H54 (cell line): ENCODE measurements around the gene CSNK1G2.

Experiments used
- DNase-seq: peaks from one replicate; pipeline ENCODE4 v3.0.0; 2011; ENCODE audit warnings: low spot score, mixed read lengths; ENCODE audit not compliant: insufficient read length
- FAIRE-seq: peaks from 3 replicates; lab custom pipeline; 2011; peaks lifted over from hg19 to GRCh38; lab: Jason Lieb, UNC
- POLR2A ChIP-seq: IDR thresholded peaks from 2 replicates; pipeline ENCODE4 v1.6.1; 2011; ENCODE audit warnings: low read depth, mild to moderate bottlenecking, low read length

Gene CSNK1G2

DNA sequence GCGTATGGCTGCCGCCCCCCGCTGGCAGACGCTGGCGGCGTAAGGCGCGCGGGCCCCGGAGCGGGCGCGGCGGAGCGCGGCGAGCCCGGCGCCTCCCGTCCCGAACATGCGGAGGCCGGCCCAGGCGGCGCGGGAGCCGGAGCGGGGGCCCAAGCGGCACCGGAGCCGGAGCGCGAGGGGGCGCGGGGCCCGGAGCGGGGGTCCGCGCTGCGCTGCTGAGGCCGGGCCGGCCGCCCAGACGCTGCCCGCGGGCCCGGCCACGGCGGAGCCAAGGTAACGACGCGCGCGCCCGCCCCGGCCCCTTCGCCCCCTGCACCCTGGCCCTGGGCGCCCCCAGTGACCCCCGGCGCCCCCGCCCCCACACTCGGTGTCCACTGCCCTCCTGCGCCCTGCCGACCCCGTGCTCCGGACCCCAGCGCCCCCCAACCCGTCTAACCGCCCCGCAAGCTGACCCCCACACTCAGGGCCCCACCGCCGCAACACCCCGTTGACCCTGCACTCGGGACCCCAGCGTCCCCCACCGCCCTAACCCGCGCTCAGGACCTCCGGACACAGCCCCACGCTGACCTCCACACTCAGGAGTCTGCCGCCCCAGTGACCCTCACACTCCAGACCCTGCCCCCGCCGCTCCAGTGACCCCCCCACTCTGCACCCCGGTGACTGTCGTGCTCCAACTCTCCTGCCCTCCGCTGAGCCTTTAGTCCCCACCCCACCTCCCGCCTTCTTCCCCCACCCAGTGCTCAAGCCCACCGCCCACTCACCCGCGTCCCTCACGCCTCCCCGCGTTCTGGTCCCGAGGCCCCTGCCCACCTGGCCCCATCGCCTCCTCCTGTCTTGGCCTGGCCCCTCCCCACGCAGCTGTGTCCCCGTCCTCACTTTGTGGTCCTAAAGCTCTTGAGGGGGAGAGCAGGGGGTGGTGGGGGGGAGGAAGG, at the start of gene CSNK1G2:
Gene CSNK1G2, plus strand, starts transcription at position 27 of the 932 bp plus-strand sequence. CDS start 28,601 bp downstream, outside the sequence.
- peak; percentile 63 for TF ChIP-seq POLR2A
- no peak for FAIRE-seq
- DNase-seq = no peak

DNA sequence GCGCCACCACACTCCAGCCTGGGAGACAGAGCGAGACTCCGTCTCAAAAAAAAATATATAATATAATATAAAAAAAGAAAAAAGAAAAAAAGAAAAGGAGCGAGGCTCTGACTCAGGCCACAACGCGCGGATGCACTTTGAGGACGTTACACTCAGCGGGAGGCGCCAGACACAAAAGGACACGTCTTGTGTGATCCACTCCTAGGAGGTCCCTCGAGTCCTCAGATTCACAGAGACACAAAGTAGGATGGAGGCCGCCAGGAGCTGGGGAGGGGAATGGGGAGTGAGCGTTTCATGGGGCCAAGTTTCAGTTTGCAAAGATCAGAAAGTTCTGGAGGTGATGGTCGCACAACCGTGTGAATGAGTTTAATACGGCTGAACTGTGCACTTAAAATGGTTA, 47.2 kb upstream of the CSNK1G2 start:
- no peak for TF ChIP-seq POLR2A
- FAIRE-seq (no peak), DNase-seq (no peak)

DNA sequence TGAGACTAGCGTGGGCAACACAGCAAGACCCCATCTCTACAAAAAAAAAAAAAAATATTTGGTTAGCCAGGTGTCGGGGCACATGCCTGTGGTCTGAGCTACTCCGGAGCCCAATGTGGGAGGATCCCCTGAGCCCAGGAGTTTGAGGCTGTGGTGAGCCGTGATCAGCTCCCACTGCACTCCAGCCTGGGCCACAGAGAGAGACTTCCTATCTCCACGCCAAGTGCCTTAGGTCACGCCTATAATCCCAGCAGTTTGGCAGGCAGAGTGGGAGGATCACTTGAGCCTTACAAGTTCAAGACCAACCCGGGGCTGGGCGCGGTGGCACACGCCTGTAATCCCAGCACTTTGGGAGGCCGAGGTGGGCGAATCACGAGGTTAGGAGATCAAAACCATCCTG, 44.5 kb upstream of the CSNK1G2 start:
- DNase-seq (no peak), FAIRE-seq (no peak)
- no peak for TF ChIP-seq POLR2A

DNA sequence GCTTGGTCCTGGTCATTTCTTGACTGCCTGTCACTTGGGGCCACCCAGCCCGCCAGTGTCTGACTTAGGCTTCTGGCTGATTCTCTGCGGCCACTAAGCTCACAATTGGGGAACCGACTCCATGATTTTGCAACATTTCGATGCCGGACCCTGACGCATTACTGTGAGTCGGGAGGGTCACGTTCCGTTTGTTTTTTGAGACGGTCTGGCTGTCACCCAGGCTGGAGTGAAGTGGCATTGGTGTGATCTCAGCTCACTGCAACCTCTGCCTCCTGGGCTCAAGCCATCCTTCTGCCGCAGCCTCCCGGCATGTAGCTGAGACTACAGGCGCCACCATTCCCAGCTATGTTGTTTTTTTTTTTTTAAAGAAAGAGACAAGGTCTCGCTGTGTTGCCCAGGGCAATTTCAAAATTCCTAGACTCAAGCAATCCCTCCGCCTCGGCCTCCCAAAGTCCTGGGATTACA, 39.0 kb upstream of the CSNK1G2 start:
- DNase-seq = no peak
- FAIRE-seq = no peak
- no peak for TF ChIP-seq POLR2A

DNA sequence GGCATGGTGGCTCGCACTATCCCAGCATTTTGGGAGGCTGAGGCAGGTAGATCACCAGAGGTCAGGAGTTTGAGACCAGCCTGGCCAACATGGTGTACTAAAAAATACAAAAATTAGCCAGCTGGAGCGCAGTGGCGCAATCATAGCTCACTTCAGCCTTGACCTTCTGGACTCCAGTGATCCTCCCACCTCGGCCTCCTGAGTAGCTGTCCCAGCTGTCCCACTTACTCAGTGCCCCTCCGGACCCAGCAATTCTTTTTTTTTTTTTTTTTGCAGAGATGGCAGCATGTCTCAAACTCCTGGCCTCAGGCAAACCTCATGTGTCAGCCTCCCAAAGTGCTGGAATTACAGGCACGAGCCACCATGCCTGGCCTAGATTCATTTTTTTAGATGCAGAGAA, 38.0 kb upstream of the CSNK1G2 start:
- no peak for TF ChIP-seq POLR2A
- FAIRE-seq = no peak
- DNase-seq = no peak

DNA sequence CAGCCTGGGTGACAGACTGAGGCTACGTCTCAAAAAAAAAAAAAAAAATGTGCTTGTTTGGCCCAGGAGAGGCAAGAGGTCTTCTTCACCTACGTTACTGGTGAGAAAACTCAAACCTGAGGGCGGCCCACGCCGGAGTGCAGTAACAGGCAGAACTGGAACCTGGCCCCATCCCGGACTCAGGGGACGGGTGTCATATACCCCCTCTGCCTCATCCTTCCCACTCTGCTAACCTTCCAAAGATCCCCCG, 36.2 kb upstream of the CSNK1G2 start:
- no peak for DNase-seq
- FAIRE-seq = no peak
- TF ChIP-seq POLR2A = no peak

DNA sequence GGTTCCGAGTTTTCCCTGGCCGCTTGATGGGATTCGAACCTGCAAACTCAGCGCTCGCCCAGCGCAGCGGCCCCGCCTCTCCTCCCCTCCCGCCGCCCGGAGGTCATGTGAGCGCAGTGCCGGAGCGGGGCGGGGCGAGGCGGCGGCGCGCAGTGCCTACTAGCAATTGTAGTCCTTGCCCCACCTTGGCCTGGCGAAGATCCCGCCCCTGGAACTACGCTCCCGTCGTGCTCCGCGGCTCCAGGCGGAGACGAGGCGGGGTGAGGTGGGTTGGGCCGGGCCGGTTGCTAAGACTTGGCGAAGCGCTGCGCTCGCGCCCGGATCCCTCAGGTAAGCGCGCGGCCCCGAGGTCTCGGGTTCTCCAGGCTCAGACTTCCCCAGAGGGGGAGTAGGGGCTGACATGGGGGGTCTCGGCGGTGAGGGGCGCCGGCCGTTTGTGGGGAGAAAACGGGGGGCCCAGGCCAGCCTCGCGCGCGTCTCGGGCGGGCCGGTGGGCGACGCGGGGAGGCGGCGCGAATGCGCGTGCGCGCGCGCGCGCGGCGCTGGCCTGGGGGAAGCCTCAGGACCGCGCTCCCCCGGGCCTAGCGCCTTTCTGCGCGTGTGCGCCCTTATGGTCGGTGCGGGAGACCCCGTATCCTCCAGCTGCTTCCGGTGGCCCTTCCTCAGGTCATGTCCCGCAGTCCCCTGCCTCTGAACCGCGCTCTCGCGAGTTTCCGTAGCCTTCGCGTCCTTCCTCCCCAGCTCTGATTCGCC, 35.7 kb upstream of the CSNK1G2 start, which contains the start of the genes ADAT3 and SCAMP4:
Gene ADAT3, plus strand, starts transcription at position 290 of the 753 bp plus-strand sequence. CDS start 6,649 bp downstream, outside the sequence.
Gene SCAMP4, plus strand, starts transcription at position 290 of the 753 bp plus-strand sequence. CDS start 9,621 bp downstream, outside the sequence.
- peak; percentile 62 for FAIRE-seq
- peak; percentile 96 for DNase-seq
- peak; percentile 43; the same call in 1 of the 2 replicates for TF ChIP-seq POLR2A

DNA sequence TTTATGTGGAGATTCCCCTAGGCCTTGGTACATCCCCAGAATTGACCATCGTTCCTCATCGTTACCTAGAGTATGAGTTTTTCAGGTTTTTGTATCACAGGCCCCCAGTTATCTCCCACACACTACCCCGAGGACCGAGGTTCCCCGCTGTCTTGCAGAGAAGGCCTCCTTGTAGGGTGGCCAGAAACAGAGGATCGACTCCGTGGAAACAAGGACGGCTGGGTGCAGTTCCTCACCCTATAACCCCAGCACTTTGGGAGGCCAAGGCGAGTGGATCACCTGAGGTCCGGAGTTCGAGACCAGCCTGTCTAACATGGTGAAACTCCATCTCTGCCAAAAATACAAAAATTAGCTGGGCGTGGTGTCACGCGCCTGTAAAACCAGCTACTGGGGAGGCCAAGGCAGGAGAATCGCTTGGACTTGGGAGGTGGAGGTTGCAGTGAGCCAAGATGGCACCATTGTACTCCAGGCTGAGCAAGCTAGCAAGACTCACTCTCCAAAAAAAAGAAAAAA, 35.1 kb upstream of the CSNK1G2 start:
- no peak for TF ChIP-seq POLR2A
- DNase-seq = no peak
- no peak for FAIRE-seq

DNA sequence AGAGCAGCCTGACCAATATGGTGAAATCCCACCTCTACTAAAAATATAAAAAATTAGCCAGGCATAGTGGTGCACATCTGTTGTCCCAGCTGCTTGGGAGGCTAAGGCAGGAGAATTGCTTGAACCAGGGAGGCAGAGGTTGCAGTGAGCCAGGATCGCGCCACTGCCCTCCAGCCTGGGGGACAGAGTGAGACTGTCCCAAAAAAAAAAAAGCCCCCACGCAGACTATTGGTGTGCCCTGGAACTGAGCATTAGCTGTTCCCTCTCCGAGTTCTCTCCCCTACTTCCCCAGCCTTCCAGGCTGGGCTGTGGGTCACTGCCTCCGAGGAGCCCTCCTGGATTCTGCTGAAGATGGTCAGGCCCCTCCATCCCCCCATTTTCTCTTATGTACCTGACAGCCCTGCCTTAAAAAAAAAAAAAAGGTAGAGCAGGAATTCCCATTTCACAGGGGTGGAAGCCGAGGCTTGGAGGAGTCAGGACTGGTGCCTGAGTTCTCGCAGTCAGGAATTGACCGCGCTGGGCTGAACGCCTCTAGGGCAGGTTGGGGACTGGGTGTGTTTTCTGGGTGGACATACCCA, 33.9 kb upstream of the CSNK1G2 start:
- no peak for TF ChIP-seq POLR2A
- no peak for FAIRE-seq
- no peak for DNase-seq

DNA sequence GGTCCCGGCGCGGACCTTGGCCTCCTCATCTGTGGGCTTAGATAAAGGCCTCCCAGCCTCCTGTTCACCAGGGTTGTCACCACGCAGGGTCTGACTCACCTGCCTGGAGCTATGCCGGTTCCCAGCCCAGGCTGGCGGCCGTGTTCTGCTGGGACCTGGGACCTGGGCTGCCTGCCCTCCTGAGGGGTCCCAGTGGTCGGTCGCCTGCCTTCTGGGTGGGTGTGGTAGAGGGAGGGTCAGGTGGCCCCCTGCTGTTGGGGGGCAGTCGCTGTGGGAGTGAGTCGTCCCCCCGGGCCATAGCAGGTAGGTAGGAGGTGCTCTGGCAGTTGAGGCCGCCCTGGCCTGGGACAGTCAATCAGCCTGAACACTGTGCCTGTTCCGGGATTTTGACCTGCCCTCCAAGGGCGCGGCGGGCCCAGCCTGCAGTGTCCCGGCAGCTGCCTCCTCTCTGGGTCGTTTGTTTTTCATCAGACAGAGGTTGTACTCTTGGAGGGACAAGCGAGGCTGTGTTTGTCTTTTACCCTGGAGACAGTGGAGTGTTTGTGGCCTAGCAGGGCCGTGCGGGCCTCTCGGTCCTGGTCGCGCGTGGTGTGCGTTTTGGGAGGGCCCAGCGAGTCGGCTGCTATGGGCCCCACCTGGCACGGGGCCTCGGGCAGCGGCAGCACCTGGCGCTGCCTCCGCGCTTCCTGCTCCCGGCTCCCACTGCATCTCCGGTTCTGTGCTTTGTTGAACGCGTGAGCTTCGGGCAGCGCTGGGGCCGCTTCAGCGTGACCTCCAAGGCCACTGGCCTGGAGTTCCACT, 33.2 kb upstream of the CSNK1G2 start:
- DNase-seq (no peak), FAIRE-seq (no peak)
- TF ChIP-seq POLR2A = no peak

DNA sequence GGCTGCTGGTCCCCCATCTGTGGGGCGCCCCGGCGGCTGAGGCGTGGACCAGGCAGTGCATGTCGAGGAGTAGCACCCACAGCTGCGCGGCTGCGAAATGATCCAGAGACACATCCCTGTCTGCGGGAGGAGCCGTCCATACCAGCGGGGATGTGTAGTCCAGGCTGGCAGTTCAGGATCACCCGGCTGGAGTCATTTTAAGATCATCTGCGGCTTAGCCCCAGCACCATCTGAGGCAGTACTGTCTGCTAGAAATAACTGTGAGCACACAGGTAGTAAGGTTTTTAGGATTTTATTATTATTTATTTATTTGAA, 32.7 kb upstream of the CSNK1G2 start:
- DNase-seq (no peak), FAIRE-seq (no peak)
- TF ChIP-seq POLR2A = no peak

DNA sequence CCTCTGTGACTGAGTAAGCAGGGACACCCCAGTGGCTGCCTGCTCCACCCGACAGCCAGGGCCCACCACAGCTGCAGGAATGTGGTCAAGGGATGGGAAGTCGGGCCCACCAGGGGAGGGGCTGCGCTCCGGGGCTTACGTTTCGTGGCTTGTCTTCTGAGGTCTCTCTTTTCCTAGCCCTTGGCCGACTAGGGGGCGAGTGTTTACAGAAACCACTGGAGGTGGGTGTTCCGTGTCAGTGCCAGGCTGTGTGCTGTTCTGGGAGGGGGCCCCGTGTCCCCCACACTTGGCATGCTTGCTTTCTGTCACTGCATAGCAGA, 31.3 kb upstream of the CSNK1G2 start:
- FAIRE-seq = no peak
- TF ChIP-seq POLR2A = no peak
- no peak for DNase-seq

DNA sequence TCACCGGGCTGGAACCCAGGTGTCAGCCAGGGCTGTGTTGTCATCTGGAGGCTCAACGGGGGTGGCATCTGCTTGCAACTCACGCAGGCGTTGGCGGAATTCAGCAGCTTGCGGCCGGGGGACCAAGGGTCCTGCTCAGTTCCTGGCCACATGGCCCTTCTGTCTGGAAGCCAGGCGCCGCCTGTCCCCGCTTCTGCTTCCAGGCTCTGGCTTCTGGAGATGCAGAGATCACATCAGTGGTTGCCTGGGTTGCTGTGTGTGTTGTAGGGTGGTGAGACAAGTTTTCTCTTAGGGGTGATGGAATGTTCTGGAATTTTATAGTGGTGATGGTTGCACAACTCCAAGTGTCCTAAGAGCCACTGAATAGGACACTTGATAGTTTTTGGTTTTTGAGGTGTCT, 30.8 kb upstream of the CSNK1G2 start:
- no peak for TF ChIP-seq POLR2A
- DNase-seq (no peak), FAIRE-seq (no peak)
